Measurements from ENCODE around the gene EHMT2.
"Not testable (repeated sequence)": the region's sequence is repeated elsewhere in the genome, so short reads cannot be mapped to it uniquely, and the experiment has no call there.

EHMT2 gene

DNA sequence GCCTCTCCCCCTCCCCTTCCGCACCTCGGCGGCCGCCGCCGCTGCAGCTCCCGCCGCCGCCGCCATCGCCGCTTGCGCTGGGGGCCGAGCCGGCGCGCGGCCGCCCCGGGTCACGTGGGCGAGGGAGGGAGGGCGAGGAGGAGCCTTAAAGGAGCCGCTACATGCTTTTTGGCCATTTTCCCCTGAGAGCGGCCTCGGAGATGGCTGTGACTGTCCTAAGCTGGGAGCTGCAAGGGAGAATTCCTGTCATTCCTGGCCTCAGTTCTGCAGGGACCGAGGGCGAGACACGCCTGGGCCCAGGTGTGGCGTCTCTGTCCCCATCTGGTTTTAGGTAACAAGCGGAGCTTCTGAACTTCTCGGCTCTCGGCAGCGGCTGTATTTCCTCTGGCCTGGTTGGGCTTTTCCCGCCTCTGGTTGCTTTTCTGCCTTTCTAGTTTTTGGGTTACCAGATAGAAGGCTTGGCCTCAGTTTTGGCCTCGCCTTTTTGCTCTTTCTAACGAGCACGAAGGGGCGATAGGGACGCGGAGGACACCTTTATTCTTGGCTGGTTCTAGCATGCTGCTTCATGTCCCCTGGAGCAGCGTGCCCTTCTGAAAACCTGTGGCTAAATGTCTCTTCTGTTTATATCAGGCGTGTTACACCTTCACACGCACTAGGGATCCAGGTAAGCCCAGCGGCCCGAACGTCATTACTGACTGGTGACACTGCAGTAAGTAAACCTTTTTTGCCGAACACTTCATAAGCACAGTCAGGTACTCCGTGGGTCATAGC lies at the start of gene EHMT2:
Gene EHMT2 (minus strand): TSS at position 87 of the 771 bp plus-strand sequence. CDS start 21 bp downstream, at position 66.
- DNase-seq, result peak; percentile 79 to 83

DNA sequence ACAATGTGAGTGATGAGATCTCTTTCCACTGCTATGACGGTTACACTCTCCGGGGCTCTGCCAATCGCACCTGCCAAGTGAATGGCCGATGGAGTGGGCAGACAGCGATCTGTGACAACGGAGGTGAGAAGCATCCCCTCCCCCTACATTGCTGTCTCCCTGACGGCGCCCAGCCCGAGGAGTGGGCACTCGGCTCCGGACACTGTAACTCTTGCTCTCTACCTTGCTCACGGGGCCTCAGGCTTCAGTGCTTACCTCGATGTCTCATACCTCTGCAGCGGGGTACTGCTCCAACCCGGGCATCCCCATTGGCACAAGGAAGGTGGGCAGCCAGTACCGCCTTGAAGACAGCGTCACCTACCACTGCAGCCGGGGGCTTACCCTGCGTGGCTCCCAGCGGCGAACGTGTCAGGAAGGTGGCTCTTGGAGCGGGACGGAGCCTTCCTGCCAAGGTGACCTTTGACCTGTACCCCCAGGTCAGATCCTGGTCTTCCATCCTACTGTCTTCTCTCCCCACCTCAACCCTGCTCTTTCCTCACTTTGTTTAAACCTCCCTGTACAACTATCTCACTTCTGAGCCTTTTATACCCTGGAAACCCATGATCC lies 49.7 kb upstream of the EHMT2 start:
- DNase-seq, result no peak

DNA sequence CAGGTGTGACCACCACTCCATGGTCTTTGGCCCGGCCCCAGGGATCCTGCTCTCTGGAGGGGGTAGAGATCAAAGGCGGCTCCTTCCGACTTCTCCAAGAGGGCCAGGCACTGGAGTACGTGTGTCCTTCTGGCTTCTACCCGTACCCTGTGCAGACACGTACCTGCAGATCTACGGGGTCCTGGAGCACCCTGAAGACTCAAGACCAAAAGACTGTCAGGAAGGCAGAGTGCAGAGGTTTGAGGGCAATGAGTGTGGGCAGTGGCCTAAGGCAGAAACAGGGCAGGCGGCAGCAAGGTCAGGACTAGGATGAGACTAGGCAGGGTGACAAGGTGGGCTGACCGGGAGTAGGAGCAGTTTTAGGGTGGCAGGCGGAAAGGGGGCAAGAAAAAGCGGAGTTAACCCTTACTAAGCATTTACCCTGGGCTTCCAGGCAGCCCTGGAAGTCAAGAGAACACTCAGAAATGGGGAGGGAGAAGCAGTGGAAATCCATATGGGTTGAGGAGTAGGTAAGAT lies 48.9 kb upstream of the EHMT2 start:
- DNase-seq, result no peak

DNA sequence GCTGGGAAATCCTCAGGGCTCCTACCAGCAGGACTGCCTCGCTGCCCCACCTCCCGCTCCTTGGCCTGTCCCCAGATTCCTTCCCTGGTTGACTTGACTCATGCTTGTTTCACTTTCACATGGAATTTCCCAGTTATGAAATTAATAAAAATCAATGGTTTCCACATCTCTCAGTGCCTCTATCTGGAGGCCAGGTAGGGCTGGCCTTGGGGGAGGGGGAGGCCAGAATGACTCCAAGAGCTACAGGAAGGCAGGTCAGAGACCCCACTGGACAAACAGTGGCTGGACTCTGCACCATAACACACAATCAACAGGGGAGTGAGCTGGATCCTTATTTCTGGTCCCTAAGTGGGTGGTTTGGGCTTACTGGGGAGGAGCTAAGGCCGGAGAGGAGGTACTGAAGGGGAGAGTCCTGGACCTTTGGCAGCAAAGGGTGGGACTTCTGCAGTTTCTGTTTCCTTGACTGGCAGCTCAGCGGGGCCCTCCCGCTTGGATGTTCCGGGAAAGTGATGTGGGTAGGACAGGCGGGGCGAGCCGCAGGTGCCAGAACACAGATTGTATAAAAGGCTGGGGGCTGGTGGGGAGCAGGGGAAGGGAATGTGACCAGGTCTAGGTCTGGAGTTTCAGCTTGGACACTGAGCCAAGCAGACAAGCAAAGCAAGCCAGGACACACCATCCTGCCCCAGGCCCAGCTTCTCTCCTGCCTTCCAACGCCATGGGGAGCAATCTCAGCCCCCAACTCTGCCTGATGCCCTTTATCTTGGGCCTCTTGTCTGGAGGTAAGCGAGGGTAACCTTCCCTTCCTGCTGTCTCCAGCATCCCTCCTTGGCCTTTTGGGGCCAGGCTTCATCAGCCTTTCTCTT lies 48.2 kb upstream of the EHMT2 start, which contains the start of gene CFB:
Gene CFB (plus strand): TSS at position 589 of the 863 bp plus-strand sequence. CDS start 127 bp downstream, at position 716.
- DNase-seq, result no peak

DNA sequence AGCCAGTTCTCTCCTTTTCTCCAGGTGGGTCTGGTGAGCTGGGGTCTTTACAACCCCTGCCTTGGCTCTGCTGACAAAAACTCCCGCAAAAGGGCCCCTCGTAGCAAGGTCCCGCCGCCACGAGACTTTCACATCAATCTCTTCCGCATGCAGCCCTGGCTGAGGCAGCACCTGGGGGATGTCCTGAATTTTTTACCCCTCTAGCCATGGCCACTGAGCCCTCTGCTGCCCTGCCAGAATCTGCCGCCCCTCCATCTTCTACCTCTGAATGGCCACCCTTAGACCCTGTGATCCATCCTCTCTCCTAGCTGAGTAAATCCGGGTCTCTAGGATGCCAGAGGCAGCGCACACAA lies 47.6 kb upstream of the EHMT2 start:
- DNase-seq, result no peak

DNA sequence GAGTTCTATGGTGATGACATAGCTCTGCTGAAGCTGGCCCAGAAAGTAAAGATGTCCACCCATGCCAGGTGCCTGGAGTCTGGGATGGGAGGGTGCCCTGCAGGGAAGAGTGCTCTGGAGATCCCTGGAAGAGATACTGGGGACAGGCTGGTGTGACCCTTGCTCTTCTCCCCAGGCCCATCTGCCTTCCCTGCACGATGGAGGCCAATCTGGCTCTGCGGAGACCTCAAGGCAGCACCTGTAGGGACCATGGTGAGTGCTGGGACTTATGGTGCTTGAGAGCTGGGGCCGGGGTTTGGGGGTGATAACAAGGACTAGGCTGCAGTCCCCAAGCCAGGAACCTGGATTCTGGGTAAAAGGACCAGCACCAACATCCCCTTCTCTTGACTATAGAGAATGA lies 46.2 kb upstream of the EHMT2 start:
- DNase-seq, result no peak

DNA sequence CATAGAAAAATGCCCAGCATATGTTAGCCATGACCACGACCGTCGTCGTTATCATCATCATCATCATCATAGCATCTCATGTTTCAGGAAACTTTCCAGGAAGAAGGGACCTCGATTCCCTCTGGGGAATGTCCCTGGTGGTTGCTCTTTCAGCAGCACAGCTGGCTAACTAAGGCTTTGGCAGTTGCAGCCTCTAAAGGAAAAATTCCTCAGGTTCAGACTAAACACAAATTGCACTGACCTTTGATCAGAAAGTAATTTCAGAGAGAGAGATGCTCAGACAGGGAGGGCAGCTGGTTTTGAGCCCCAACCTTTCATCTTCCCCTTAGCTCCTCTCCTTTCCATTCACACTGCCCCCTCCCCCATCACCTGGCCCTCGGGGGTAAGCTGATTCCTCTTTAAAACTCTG lies 42.8 kb upstream of the EHMT2 start:
- no peak for DNase-seq

DNA sequence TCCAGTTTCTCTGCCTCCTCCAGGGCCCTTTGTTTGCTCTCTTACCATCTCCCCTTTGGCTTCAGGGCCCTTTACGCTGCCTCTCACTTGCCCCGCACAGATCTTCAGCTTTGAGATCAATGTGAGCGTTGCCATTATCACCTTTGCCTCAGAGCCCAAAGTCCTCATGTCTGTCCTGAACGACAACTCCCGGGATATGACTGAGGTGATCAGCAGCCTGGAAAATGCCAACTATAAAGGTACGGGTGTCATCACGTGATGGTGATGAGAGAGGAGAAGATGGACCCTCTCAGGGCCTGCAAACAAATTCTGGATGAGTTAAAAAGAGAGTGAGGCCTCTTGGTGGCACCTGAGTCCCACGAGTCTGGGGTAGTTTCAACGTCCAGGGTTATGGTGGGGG lies 38.3 kb upstream of the EHMT2 start:
- no peak for DNase-seq

DNA sequence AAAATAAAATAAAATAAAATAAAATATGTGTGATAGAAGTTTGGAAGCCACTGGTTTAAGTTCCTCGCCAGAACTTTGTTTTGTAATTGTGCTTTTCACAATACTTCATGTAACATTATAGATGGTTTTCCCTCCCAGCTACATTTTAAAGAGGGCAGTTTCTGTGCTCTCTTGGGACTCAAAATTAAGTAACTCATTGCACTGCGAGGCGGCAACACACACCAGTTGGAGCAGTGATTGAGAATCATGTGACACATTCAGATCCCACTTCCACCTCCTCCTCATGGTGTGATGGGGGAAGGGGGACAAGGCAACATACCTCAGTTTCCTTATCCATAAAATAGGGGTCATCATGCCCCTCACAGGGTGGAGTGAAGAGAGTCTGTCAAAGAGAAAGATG lies 37.5 kb upstream of the EHMT2 start:
- DNase-seq, result no peak

DNA sequence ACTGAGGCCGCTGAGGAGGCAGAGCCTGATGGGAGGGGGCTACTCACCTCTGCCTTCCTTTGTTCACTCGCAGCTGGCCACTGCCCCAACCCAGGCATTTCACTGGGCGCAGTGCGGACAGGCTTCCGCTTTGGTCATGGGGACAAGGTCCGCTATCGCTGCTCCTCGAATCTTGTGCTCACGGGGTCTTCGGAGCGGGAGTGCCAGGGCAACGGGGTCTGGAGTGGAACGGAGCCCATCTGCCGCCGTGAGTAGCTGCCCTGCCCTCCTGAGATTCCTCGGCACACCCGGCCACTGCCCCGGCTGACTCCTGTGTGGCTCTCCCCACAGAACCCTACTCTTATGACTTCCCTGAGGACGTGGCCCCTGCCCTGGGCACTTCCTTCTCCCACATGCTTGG lies 36.0 kb upstream of the EHMT2 start:
- DNase-seq, result no peak

DNA sequence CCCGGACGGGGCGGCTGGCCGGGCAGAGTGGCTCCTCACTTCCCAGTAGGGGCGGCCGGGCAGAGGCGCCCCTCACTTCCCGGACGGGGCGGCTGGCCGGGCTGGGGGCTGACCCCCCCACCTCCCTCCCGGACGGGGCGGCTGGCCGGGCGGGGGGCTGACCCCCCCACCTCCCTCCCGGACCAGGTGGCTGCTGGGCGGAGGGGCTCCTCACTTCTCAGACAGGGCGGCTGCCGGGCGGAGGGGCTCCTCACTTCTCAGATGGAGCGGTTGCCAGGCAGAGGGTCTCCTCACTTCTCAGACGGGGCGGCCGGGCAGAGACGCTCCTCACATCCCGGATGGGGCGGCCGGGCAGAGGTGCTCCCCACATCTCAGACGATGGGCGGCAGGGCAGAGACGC lies 34.6 kb upstream of the EHMT2 start:
- not testable (repeated sequence) for DNase-seq

DNA sequence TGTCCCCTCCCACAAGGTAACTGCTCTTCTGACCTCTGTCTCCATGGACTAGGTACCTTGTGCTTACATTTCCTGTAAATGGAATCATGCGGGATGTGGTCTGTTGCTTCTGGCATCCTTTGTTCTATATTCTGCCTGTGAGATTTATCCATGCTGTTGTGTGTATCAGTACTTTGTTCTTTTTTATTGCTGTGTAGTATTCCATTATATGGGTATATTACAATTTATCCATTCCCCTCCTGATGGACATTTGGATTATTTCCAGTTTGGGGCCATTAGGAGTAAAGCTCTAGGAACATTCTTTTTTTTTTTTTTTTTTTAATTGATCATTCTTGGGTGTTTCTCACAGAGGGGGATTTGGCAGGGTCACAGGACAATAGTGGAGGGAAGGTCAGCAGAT lies 33.5 kb upstream of the EHMT2 start:
- DNase-seq, result no peak

DNA sequence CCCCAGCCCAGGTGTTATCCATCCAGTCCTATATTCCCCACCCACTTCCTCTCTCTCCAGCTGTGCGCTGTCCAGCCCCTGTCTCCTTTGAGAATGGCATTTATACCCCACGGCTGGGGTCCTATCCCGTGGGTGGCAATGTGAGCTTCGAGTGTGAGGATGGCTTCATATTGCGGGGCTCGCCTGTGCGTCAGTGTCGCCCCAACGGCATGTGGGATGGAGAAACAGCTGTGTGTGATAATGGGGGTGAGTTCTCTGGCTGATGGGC lies 31.1 kb upstream of the EHMT2 start:
- no peak for DNase-seq

DNA sequence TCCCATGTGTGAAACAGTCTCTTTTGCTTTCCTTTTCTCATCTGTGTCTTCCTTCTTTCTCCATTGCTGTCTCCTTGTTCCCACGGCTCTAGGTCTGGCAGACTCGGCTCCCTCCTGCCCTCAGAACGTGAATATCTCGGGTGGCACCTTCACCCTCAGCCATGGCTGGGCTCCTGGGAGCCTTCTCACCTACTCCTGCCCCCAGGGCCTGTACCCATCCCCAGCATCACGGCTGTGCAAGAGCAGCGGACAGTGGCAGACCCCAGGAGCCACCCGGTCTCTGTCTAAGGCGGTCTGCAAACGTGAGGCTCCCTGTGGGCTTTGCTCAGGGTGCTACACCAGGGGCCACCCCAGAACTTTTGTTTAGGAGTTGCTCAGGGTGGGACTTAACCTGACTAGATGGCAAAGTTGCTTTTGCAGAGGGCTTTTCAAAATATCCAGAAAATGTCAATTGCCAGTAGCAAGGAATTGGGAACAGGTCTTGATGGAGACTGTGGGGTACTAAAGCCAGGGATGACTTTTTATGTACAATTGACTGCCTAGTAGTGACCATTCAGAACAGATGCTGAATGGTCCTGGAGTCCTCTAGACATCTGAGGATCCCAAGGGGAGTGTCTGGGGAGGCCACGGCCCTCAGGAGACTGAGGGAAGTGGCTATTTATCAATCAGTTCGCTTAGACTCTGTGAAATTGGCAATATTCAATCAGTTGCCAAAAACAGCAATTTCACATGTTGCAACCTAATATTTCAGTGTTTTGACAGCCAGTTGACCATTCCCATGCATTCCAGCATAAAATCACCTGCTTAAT lies 30.6 kb upstream of the EHMT2 start:
- DNase-seq, result no peak

DNA sequence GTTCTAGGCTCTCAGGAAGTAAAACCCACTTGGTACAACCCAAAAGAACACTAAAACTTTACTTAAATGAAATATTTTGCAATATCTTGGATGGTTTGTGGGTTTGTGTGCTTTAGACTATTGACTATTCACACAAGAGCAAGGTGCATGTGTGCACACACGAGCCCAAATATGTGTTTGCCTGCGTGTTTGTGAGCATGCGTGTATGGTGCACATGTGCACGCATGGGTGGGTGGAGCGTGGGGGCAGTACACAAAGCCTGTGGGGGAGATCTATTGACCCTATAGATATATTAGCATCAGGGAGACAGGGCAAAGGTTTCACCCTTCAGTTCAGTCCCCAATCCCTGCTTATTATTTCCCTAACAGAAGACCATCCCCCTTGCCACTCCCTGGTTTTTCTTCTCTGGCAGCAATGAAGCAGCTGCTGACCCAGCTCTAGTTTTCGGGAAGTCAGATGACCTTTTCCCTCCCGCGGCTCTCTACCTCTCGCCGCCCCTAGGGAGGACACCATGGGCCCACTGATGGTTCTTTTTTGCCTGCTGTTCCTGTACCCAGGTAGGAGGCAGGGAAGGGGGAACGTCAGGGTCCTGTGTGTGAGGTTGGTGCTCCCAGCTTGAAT lies 29.9 kb upstream of the EHMT2 start, which contains the start of gene C2:
Gene C2 (plus strand): TSS at position 476 of the 621 bp plus-strand sequence. CDS start 36 bp downstream, at position 512.
- no peak for DNase-seq

DNA sequence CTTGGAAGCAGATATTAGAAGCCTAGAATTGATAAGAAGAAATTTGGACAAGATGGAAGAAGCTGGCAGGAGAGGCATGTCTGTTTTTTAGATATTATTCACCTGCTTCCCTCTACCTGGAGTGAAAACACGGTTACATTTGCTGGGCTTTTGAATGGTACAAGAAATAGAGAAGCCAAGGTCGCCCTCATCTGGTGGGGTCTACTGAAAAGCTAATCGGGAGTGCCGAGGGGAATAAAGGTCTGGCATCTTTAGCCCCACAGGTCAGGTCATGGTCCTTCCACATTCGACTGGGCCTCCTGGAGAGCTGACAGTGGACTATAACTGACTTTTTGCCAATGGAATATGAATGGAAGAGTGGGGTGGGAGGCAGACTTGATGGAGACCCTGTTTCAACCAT lies 25.4 kb upstream of the EHMT2 start:
- DNase-seq, result peak; percentile 15 to 41

DNA sequence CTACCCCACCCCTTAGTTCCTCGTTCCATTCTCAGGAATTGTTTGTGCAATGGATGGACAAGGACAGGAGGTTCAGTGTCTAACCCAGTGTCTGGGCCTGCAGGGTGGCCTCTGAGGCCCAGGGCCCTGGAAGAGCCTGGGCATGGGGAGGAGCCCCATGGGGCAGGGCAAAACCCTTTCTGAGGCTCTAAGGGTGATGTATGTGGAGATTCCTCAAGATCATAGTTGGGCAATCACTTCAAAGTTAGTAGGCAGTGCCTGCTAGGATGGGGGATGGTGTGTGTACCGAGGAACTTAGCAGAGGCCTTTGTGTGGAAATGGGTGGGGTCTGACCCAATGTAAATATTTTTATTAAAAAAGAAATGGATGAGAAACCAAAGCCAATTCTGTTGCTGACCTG lies 23.3 kb upstream of the EHMT2 start:
- DNase-seq, result no peak

DNA sequence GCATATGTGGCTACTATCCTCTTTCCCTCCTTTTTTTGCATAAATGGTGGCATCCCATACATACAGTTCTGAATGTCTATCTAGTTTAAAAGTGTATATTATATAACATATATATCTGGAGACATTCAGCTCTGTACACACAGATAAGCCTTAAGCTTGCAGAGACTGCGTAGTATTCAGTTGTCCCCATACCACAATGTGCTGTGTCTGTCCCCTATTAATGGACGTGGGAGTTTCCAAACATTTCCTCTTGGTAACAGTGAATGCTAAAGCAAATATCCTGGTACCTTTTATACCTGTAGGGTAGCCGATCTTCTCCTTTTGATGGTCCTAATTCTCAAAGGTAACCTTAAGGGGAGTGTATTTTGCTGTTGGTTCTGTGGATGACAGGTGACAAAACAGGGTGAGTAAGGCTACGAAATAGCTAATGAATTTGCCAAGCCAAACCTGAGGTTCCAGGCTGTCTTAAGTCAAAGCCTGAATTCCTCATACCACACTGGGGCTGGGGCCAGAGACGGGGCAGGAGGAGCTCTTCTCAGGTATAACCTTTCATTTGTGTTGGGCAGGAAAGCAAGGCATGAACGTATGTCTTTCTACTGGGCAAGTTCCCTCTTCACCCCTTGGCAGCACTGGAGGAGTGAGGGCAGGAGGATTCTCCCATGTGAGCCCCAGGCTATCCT lies 22.3 kb upstream of the EHMT2 start:
- no peak for DNase-seq

DNA sequence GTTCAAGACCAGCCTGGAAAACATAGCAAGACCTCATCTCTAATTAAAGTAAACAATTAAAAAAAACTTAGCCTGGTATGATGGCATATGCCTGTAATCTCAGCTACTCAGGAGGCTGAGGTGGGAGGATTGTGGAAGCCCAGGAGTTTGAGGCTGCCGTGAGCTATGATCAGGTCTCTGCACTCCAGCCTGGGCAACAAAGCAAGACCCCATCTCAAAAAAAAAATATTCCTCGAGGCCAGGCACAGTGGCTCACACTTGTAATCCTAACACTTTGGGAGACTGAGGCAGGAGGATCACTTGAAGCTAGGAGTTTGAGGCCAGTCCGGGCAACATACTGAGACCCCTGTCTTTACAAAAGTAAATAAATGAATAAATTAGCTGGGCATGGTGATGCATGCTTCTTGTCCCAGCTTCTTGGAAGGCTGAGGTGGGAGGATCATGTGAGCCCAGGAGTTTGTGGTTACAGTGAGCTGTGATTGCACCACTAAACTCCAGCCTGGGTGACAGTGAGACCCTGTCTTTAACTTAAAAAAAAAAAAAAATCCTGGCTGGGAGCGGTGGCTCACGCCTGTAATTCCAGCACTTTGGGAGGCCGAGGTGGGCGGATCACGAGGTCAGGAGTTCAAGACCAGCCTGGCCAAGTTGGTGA lies 20.7 kb upstream of the EHMT2 start:
- DNase-seq, result no peak

DNA sequence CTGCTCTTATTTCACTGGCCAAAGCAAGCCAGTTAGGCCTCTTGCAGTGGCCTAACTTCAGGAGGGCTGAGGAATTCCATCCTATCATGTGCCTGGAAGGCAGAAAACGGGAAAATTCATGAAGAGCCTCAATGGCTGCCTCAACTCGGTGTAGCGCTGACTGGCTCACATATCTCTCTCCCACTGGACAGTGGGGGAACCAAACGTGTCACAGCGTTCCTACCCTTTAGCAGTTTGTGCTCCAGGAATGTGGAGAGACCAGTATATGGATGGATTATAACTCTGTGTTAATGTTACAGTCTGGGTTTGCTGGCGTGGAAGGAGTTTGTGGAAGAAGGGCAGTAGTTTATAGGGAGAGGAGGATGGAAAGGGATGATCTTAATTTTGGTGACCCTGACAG lies 18.3 kb upstream of the EHMT2 start:
- no peak for DNase-seq

DNA sequence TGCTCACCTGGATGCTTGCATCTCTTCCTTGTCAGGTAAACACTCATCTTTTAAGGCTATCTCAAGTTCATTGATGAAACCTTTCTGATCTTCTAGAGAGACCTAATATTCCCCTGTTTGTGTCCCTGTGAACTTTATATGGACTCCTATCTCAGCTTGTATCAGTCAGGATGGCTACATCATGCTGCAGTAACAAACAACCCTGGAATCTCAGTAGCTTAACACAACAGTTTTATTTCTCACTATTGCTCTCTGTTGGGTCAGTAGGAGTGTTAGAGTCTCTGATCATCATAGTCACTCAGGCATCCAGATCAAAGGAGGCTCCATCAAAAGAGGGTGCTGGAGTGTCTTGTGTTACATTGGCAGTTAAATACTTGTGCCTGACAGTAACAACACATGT lies 17.9 kb upstream of the EHMT2 start:
- no peak for DNase-seq
